GM10847 (cell line): ENCODE measurements around the gene CHRM4.

Experiments used
- POLR2A ChIP-seq: IDR thresholded peaks from 2 replicates; pipeline ENCODE4 v1.6.1; 2011; ENCODE audit not compliant: insufficient read length; ENCODE audit errors: extremely low read depth

Gene CHRM4

GRCh38 chr11:46391578-46392420 lies at the start of gene CHRM4:
TSS of gene CHRM4 (minus strand) at chr11:46391776. CDS start at chr11:46386557, 5,219 bp downstream.
- TF ChIP-seq POLR2A = no peak

GRCh38 chr11:46438211-46438610 lies 46.6 kb upstream of the CHRM4 start:
- no peak for TF ChIP-seq POLR2A

GRCh38 chr11:46437122-46437689 lies 45.6 kb upstream of the CHRM4 start:
- no peak for TF ChIP-seq POLR2A

- no peak for TF ChIP-seq POLR2A
These were observed 44.5 kb upstream of the CHRM4 start for GRCh38 chr11:46436113-46436512.

- TF ChIP-seq POLR2A = no peak
These were observed 44.1 kb upstream of the CHRM4 start for GRCh38 chr11:46435679-46436078.

- TF ChIP-seq POLR2A = no peak
These were observed 39.6 kb upstream of the CHRM4 start for GRCh38 chr11:46431211-46431610.

GRCh38 chr11:46429717-46430116 lies 38.1 kb upstream of the CHRM4 start:
- no peak for TF ChIP-seq POLR2A

GRCh38 chr11:46427364-46427763 lies 35.8 kb upstream of the CHRM4 start:
- TF ChIP-seq POLR2A = no peak

- TF ChIP-seq POLR2A = no peak
These were observed 34.8 kb upstream of the CHRM4 start for GRCh38 chr11:46426233-46426991.

- TF ChIP-seq POLR2A = no peak
These were observed 31.0 kb upstream of the CHRM4 start for GRCh38 chr11:46422588-46422987.

- TF ChIP-seq POLR2A = no peak
These were observed 29.8 kb upstream of the CHRM4 start for GRCh38 chr11:46421257-46421880.

GRCh38 chr11:46420513-46420912 lies 28.9 kb upstream of the CHRM4 start:
- no peak for TF ChIP-seq POLR2A

- TF ChIP-seq POLR2A = no peak
These were observed 27.2 kb upstream of the CHRM4 start for GRCh38 chr11:46418751-46419150.

GRCh38 chr11:46417711-46418110 lies 26.1 kb upstream of the CHRM4 start:
- TF ChIP-seq POLR2A = no peak

- TF ChIP-seq POLR2A = no peak
These were observed 23.3 kb upstream of the CHRM4 start for GRCh38 chr11:46414879-46415278.

GRCh38 chr11:46414466-46414796 lies 22.9 kb upstream of the CHRM4 start:
- no peak for TF ChIP-seq POLR2A

GRCh38 chr11:46413760-46414465 lies 22.3 kb upstream of the CHRM4 start:
- no peak for TF ChIP-seq POLR2A
